Hematopoietic multipotent progenitor cell treated with erythropoietin and hydrocortisone succinate and interleukin-3 and kit ligand, for 6 days (in vitro differentiated cells): ENCODE data around the gene PPM1H.
A peak's percentile ranks its signal among the peaks of the same experiment; 100 is the strongest.

ENCODE experiments used
- DNase-seq: peaks from one replicate; pipeline ENCODE4 v3.0.0-alpha.2; 2015

The PPM1H gene

GRCh38 chr12:62707939-62708338 is 227.0 kb downstream of the PPM1H start:
- no peak for DNase-seq

- no peak for DNase-seq
Observed at GRCh38 chr12:62705846-62706245, 229.1 kb downstream of the PPM1H start.

- no peak for DNase-seq
Observed at GRCh38 chr12:62703011-62703380, 232.0 kb downstream of the PPM1H start.

GRCh38 chr12:62701492-62701891 is 233.5 kb downstream of the PPM1H start:
- no peak for DNase-seq

- DNase-seq = no peak
Observed at GRCh38 chr12:62700091-62700880, 234.7 kb downstream of the PPM1H start.

GRCh38 chr12:62698701-62699101 is 236.2 kb downstream of the PPM1H start:
- DNase-seq = no peak

GRCh38 chr12:62697893-62698292 is 237.1 kb downstream of the PPM1H start:
- DNase-seq = peak; percentile 28

- DNase-seq = no peak
Observed at GRCh38 chr12:62695696-62696095, 239.3 kb downstream of the PPM1H start.

GRCh38 chr12:62694632-62695031 is 240.3 kb downstream of the PPM1H start:
- no peak for DNase-seq

- no peak for DNase-seq
Observed at GRCh38 chr12:62694116-62694515, 240.8 kb downstream of the PPM1H start.

GRCh38 chr12:62693376-62694050 is 241.4 kb downstream of the PPM1H start:
- DNase-seq = no peak

- DNase-seq = no peak
Observed at GRCh38 chr12:62692884-62693283, 242.1 kb downstream of the PPM1H start.

- DNase-seq = no peak
Observed at GRCh38 chr12:62691309-62691708, 243.6 kb downstream of the PPM1H start.

GRCh38 chr12:62689042-62689839 is 245.7 kb downstream of the PPM1H start:
- DNase-seq = no peak

GRCh38 chr12:62686938-62687337 is 248.0 kb downstream of the PPM1H start:
- no peak for DNase-seq

- DNase-seq = no peak
Observed at GRCh38 chr12:62684570-62685295, 250.2 kb downstream of the PPM1H start.

GRCh38 chr12:62683776-62684569 is 251.0 kb downstream of the PPM1H start:
- no peak for DNase-seq

- DNase-seq = no peak
Observed at GRCh38 chr12:62681306-62681705, 253.6 kb downstream of the PPM1H start.

GRCh38 chr12:62679608-62680007 is 255.3 kb downstream of the PPM1H start:
- no peak for DNase-seq

GRCh38 chr12:62677355-62677754 is 257.6 kb downstream of the PPM1H start:
- DNase-seq = no peak

GRCh38 chr12:62676521-62677307 is 258.2 kb downstream of the PPM1H start:
- DNase-seq = no peak
